Endodermal cell (in vitro differentiated cells): ENCODE data around the gene CLDN16. TPM values are rescaled to one million over a fixed set of nuclear protein-coding genes. Genes with fewer than 3 reads are reported as not detected.

Source experiments
- DNase-seq: peaks from one replicate; pipeline ENCODE4 v3.0.0-alpha.2; 2017
- H3K27ac ChIP-seq: 2 replicates; pipeline ENCODE4 v1.5.1; 2013; ENCODE audit warnings: mild to moderate bottlenecking, low read depth, low read length, moderate library complexity
- H3K27me3 ChIP-seq: 2 replicates; pipeline ENCODE4 v1.6.1; 2013; ENCODE audit warnings: mild to moderate bottlenecking, low read length, moderate library complexity; ENCODE audit not compliant: insufficient read depth, control insufficient read depth, poor library complexity, severe bottlenecking
- H3K36me3 ChIP-seq: 2 replicates; pipeline ENCODE4 v1.7.0; 2013; ENCODE audit warnings: mild to moderate bottlenecking, low read length, moderate library complexity; ENCODE audit not compliant: control insufficient read depth, insufficient read depth
- H3K4me1 ChIP-seq: one replicate; pipeline ENCODE4 v1.7.0; 2013; ENCODE audit warnings: low read length; ENCODE audit not compliant: control insufficient read depth, insufficient read depth
- H3K4me3 ChIP-seq: 2 replicates; pipeline ENCODE4 v1.5.1; 2013; ENCODE audit warnings: mild to moderate bottlenecking, low read length, moderate library complexity
- H3K9ac ChIP-seq: 2 replicates; pipeline ENCODE4 v1.6.1; 2013; ENCODE audit warnings: mild to moderate bottlenecking, low read length, moderate library complexity; ENCODE audit not compliant: poor library complexity, severe bottlenecking; ENCODE audit errors: extremely low read depth
- H3K9me3 ChIP-seq: 2 replicates; pipeline ENCODE4 v1.6.1; 2013; ENCODE audit warnings: mild to moderate bottlenecking, low read length, moderate library complexity; ENCODE audit not compliant: control insufficient read depth
- H3K27ac Mint-ChIP-seq: 2 replicates; pipeline ENCODE4 v1.8.0; 2020; ENCODE audit warnings: mixed read lengths
- H3K27me3 Mint-ChIP-seq: 2 replicates; pipeline ENCODE4 v1.8.0; 2021; ENCODE audit warnings: mild to moderate bottlenecking, mixed read lengths; ENCODE audit not compliant: insufficient read depth
- H3K36me3 Mint-ChIP-seq: 2 replicates; pipeline ENCODE4 v1.8.0; 2020; ENCODE audit warnings: low read depth, mixed read lengths
- H3K4me1 Mint-ChIP-seq: 2 replicates; pipeline ENCODE4 v1.8.0; 2020; ENCODE audit warnings: mixed read lengths
- H3K4me3 Mint-ChIP-seq: 2 replicates; pipeline ENCODE4 v1.8.0; 2020; ENCODE audit warnings: mild to moderate bottlenecking, moderate library complexity, mixed read lengths
- H3K9me3 Mint-ChIP-seq: 2 replicates; pipeline ENCODE4 v1.8.0; 2020; ENCODE audit warnings: mild to moderate bottlenecking, mixed read lengths
- CTCF ChIP-seq: fragments of 200-600 bp; sonication (generic); conservative IDR thresholded peaks from 2 replicates; pipeline ENCODE4 v1.5.0; 2021; ENCODE audit warnings: antibody characterized with exemption, mild to moderate bottlenecking
- WGBS, 2 experiments: methylation state at CpG; one replicate each; pipeline versions ENCODE4 v1.1.5 to v1.1.7; 2013; ENCODE audit warnings: missing lambda C conversion rate in 2 of 2, mixed read lengths in 1 of 2; ENCODE audit not compliant: insufficient coverage in 1 of 2, insufficient read length in 1 of 2; 5-methylcytosine and 5-hydroxymethylcytosine counted together
- long read RNA-seq, 4 experiments: library from polyadenylated mRNA in 2 of 4; library from RNA in 1 of 4; library from capped mRNA in 1 of 4; stranded (forward) in 3 of 4; unstranded in 1 of 4; transcript quantifications; one replicate each; pipeline ENCODE4 v2.0.0, GENCODE V29; 2020 to 2021; ENCODE audit warnings: inconsistent platforms in 1 of 4
- polyA plus RNA-seq, 2 experiments: library from polyadenylated mRNA; stranded (reverse); fragments of 50-300 nt; gene quantifications; one replicate each; pipeline ENCODE4 v1.2.3, GENCODE V29; 2013
- total RNA-seq, 2 donors: library from RNA; stranded (reverse); fragmentation: NEBNext Ultra II Directional in 1 of 2; extraction: Animal tissue kit (Norgen Biotek cat#: 25700) in 1 of 2; gene quantifications; 2 replicates in 1 of 2; 3 replicates in 1 of 2; pipeline ENCODE4 v1.2.1, GENCODE V29; 2021

The CLDN16 gene
- total RNA-seq = 1 to 10 TPM in 1 of 2 donors, under 1 TPM in 1; 0.40 to 1.1 TPM
- polyA plus RNA-seq (2013, experiment 1 of 2) = 0.14 TPM
- 0.25 TPM for polyA plus RNA-seq (2013, experiment 2 of 2)
- long read RNA-seq, experiment 1, partial matches to known transcripts = 0 of 1 reads
- long read RNA-seq, experiment 1, other reads (novel, unspliced or antisense) = 1 of 1 reads
- long read RNA-seq, experiment 2, partial matches to known transcripts = 0 of 7 reads
- long read RNA-seq, experiment 2, other reads (novel, unspliced or antisense) = 7 of 7 reads
- long read RNA-seq, experiment 3 = 0 reads
- long read RNA-seq, experiment 4 = 0 reads

DNA sequence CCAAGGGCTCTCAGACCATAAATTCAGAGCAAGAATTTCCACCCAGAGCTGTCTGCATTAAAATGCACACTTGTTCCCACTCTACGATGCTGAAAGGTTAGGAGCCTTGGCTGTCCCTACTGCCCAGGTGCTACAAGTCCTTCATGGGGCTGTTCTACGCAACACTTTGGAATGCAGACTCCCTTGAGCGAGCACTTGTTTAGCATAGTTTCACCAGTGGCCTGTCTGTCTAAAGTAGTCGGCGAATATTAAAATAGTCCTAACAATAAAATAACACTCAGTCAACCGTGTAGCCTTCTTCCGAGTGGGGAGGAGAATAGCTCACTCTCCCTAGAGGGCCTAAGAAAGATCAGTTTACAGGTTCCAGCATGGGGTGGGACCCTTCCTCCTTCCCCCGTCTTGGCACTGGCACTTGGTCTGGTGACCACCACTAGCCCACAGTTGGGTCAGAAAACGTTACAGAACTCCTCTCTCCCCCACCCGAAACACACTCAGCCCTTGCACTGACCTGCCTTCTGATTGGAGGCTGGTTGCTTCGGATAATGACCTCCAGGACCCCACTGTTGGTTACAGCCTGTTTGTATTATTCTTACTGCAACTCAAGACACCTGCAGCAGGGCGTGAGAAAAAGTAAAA, at the start of gene CLDN16:
Gene CLDN16 (plus strand): TSS at position 586 of the 636 bp plus-strand sequence. CDS start 167 bp downstream, outside the sequence.
- no peak within 1 kb of the TSS for H3K4me3 Mint-ChIP-seq
- H3K27ac ChIP-seq = no peak within 1 kb of the TSS
- H3K27me3 ChIP-seq = no peaks in the 10 kb centered on the region
- H3K4me1 ChIP-seq = no peaks in the 10 kb centered on the region
- no peaks in the 10 kb centered on the region for H3K36me3 ChIP-seq
- WGBS, 2 experiments = 91% methylated on average over 5 to 12 of the region's 12 CpGs
- TF ChIP-seq CTCF = no peak
- no peak for DNase-seq
- no peaks in the 10 kb centered on the region for H3K9me3 Mint-ChIP-seq
- H3K4me1 Mint-ChIP-seq = no peaks in the 10 kb centered on the region
- H3K36me3 Mint-ChIP-seq = no peaks in the 10 kb centered on the region
- no peak within 1 kb of the TSS for H3K4me3 ChIP-seq
- H3K27ac Mint-ChIP-seq = no peak within 1 kb of the TSS
- H3K9me3 ChIP-seq = no peaks in the 10 kb centered on the region
- H3K27me3 Mint-ChIP-seq = no peaks in the 10 kb centered on the region
- no peak within 1 kb of the TSS for H3K9ac ChIP-seq

- Mint-ChIP-seq H3K27me3 (no peaks in the 10 kb centered on the region), H3K27ac (no peak overlapping the region), H3K4me3 (no peak overlapping the region), H3K36me3 (no peaks in the 10 kb centered on the region), H3K9me3 (peaks cover 7% of the 10 kb centered on the region), H3K4me1 (no peaks in the 10 kb centered on the region)
- H3K4me3 ChIP-seq = no peak overlapping the region
- H3K27me3 ChIP-seq = no peaks in the 10 kb centered on the region
- H3K9ac ChIP-seq = no peak overlapping the region
- no peaks in the 10 kb centered on the region for H3K4me1 ChIP-seq
- no peak for TF ChIP-seq CTCF
- H3K36me3 ChIP-seq = no peaks in the 10 kb centered on the region
- no peaks in the 10 kb centered on the region for H3K9me3 ChIP-seq
- DNase-seq = no peak
- no peak overlapping the region for H3K27ac ChIP-seq
These were observed 49.2 kb upstream of the CLDN16 start for GRCh38 chr3:190338717-190339116.

- peak; percentile 61 for TF ChIP-seq CTCF
- Mint-ChIP-seq H3K4me3 (no peak overlapping the region), H3K9me3 (peaks cover 7% of the 10 kb centered on the region), H3K4me1 (no peaks in the 10 kb centered on the region), H3K27me3 (no peaks in the 10 kb centered on the region), H3K27ac (no peak overlapping the region), H3K36me3 (no peaks in the 10 kb centered on the region)
- Histone ChIP-seq H3K27me3 (no peaks in the 10 kb centered on the region), H3K9me3 (no peaks in the 10 kb centered on the region), H3K9ac (no peak overlapping the region), H3K36me3 (no peaks in the 10 kb centered on the region), H3K27ac (no peak overlapping the region), H3K4me3 (no peak overlapping the region), H3K4me1 (no peaks in the 10 kb centered on the region)
- no peak for DNase-seq
These were observed 48.8 kb upstream of the CLDN16 start for GRCh38 chr3:190339130-190339529.
